K562 (cell line): ENCODE measurements around the gene RPS10. TPM values are rescaled to one million over a fixed set of nuclear protein-coding genes. Genes with fewer than 3 reads are reported as not detected.

Experiments
- GATAD2B ChIP-seq: fragments of 450-650 bp; IDR thresholded peaks from 2 replicates; pipeline ENCODE4 v1.6.1; 2017; ENCODE audit warnings: mild to moderate bottlenecking, borderline replicate concordance
- MIER1 ChIP-seq: fragments of 450-650 bp; IDR thresholded peaks from 2 replicates; pipeline ENCODE4 v1.6.1; 2016; ENCODE audit warnings: antibody characterized with exemption, mild to moderate bottlenecking, low read depth
- TFAM ChIP-seq: fragments of 250-450 bp; sonication (Bioruptor Pico); conservative IDR thresholded peaks from 2 replicates; pipeline ENCODE4 v1.5.0; 2021; ENCODE audit warnings: mild to moderate bottlenecking, moderate library complexity
- UBTF ChIP-seq, 2 experiments: IDR thresholded peaks; 2 replicates each; pipeline ENCODE4 v1.6.1; 2012; ENCODE audit warnings: improper control_type of control experiment in 2 of 2, low read depth in 2 of 2, low read length in 2 of 2, borderline replicate concordance in 1 of 2
- ZNF655 ChIP-seq: fragments of 250-450 bp; sonication (Bioruptor Pico); IDR thresholded peaks from 2 replicates; pipeline ENCODE4 v1.5.0; 2021
- ZNF696 ChIP-seq: fragments of 250-450 bp; sonication (Bioruptor Pico); conservative IDR thresholded peaks from 2 replicates; pipeline ENCODE4 v1.4.0; 2020; ENCODE audit warnings: mild to moderate bottlenecking, moderate library complexity
- polyA plus RNA-seq, 8 experiments: library from polyadenylated mRNA; depleted of rRNA in 4 of 8; stranded (reverse) in 5 of 8; unstranded in 3 of 8; fragments of >200 nt; fragmentation: Nextera tagmentation in 2 of 8; fragmentation: Illumina TruSeq in 1 of 8; extraction: Ambion mirVana in 2 of 8; extraction: Trizol in 1 of 8; gene quantifications; 2 replicates each; pipeline versions ENCODE4 v1.2.1 to v1.2.3, GENCODE V29; 2011 to 2014; ENCODE audit warnings: inconsistent platforms in 1 of 8, missing spikeins in 1 of 8
- total RNA-seq, 7 experiments: library from RNA; depleted of rRNA in 6 of 7; stranded (reverse); fragments of >200 nt in 6 of 7; fragmentation: Illumina TruSeq in 2 of 7; extraction: Trizol in 2 of 7; gene quantifications; 2 replicates each; pipeline versions ENCODE4 v1.2.1 to v1.2.3, GENCODE V29; 2011 to 2021; ENCODE audit warnings: low replicate concordance in 1 of 7
- TF ChIP-seq, protein P1 (sequence below), 2 experiments: fragments of 450-650 bp; IDR thresholded peaks; 2 replicates each; pipeline ENCODE4 v1.6.1; 2016; ENCODE audit warnings: mild to moderate bottlenecking in 2 of 2, borderline replicate concordance in 1 of 2, low read depth in 1 of 2, moderate library complexity in 1 of 2
- TF ChIP-seq, protein P2 (sequence below): fragments of 250-450 bp; sonication (Bioruptor Pico); IDR thresholded peaks from 2 replicates; pipeline ENCODE4 v1.8.0; 2021; ENCODE audit warnings: mild to moderate bottlenecking, moderate library complexity
- TF ChIP-seq, protein P3 (sequence below): sonication (generic); formaldehyde crosslinking; IDR thresholded peaks from 2 replicates; pipeline ENCODE4 v1.8.1; 2022; ENCODE audit warnings: missing genetic modification reagents
- TF ChIP-seq, protein P4 (sequence below): fragments of 250-450 bp; sonication (Bioruptor Pico); IDR thresholded peaks from 2 replicates; pipeline ENCODE4 v1.8.0; 2022; ENCODE audit warnings: inconsistent platforms, mild to moderate bottlenecking, moderate library complexity, borderline replicate concordance

The RPS10 gene
- total and polyA plus RNA-seq, 9 of the 15 experiments (the other 6 are each of a cell fraction or from before 2014, with no cell fraction given), result 2,680 to 5,251 (median 3,876) TPM

DNA sequence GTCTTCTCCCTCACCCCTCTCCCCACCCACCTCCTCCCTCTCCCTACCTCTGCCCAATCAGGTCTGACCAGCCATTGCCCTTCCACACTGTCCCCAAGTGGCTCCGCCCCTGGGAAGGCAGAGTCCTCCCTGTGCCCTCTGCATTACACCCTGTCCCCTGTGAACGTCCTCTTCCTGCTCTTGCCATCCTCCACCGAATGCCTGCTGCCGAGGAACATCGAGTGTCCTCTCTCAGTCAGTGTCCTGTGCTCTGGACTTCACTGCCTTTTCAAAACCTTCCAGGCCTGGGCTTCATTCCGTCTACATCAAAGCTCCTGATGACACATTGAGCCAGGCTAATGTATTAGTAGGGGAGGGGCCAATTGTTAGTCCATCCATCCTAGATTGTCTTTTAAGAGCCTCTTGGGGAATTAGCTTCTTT is 36.7 kb upstream of the RPS10 start (continued):
- TF ChIP-seq, protein P1, sequence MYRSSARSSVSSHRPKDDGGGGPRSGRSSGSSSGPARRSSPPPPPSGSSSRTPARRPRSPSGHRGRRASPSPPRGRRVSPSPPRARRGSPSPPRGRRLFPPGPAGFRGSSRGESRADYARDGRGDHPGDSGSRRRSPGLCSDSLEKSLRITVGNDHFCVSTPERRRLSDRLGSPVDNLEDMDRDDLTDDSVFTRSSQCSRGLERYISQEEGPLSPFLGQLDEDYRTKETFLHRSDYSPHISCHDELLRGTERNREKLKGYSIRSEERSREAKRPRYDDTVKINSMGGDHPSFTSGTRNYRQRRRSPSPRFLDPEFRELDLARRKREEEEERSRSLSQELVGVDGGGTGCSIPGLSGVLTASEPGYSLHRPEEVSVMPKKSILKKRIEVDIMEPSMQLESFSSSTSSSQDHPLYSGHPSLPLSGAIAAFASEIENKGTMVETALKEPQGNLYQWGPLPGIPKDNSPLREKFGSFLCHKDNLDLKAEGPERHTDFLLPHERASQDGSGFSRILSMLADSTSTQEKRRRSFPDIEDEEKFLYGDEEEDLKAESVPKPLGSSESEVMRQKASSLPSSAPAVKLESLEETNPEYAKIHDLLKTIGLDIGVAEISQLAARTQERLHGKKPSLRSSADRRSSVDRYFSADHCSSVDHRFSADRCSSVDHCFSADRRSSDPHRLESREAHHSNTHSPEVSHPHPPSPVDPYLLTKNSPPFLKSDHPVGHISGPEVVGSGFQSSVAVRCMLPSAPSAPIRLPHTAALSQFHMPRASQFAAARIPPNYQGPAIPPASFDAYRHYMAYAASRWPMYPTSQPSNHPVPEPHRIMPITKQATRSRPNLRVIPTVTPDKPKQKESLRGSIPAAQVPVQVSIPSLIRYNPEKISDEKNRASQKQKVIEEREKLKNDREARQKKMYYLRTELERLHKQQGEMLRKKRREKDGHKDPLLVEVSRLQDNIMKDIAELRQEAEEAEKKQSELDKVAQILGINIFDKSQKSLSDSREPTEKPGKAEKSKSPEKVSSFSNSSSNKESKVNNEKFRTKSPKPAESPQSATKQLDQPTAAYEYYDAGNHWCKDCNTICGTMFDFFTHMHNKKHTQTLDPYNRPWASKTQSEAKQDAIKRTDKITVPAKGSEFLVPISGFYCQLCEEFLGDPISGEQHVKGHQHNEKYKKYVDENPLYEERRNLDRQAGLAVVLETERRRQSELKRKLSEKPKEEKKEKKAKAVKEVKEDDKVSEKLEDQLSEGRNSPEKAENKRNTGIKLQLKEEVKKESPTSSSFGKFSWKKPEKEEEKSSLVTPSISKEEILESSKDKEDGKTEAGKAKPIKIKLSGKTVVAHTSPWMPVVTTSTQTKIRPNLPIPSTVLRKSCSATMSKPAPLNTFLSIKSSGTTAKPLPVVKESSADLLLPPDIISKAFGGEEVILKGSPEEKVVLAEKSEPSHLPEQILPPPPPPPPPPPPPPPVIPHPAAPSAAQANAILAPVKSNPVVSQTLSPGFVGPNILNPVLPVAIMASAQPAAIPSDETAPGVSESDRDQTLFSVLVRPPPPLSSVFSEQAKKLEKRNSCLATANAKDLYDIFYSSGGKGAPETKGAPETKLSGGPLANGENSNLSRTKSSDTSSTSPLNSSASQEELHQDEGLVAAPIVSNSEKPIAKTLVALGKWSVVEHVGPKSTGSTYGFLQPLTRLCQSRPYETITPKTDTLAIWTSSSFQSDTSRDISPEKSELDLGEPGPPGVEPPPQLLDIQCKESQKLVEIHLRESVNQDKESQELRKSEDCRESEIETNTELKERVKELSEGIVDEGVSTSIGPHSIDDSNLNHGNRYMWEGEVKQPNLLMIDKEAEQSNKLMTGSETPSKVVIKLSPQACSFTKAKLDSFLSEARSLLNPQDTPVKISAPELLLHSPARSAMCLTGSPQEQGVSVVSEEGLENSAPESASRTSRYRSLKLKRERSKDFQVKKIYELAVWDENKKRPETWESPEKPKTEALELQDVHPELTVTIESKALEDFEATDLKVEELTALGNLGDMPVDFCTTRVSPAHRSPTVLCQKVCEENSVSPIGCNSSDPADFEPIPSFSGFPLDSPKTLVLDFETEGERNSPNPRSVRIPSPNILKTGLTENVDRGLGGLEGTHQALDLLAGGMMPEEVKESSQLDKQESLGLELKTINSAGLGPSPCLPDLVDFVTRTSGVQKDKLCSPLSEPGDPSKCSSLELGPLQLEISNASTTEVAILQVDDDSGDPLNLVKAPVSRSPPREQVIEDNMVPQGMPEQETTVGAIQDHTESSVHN (IDR thresholded peaks at IDR 0.05; ENCODE audit: borderline replicate concordance in 1 of 2, low read depth in 1 of 2), result no peak
- TF ChIP-seq, protein P2, sequence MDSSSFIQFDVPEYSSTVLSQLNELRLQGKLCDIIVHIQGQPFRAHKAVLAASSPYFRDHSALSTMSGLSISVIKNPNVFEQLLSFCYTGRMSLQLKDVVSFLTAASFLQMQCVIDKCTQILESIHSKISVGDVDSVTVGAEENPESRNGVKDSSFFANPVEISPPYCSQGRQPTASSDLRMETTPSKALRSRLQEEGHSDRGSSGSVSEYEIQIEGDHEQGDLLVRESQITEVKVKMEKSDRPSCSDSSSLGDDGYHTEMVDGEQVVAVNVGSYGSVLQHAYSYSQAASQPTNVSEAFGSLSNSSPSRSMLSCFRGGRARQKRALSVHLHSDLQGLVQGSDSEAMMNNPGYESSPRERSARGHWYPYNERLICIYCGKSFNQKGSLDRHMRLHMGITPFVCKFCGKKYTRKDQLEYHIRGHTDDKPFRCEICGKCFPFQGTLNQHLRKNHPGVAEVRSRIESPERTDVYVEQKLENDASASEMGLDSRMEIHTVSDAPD (CRISPR knock-in tag), result no peak
- TF ChIP-seq ZNF696 (CRISPR knock-in tag) (no peak), UBTF (IDR thresholded peaks at IDR 0.05; ENCODE audit: borderline replicate concordance in 1 of 2, low read depth in 2 of 2, low read length in 2 of 2) (no peak), TFAM (no peak), GATAD2B (no peak), ZNF655 (no peak), MIER1 (no peak)
- TF ChIP-seq, protein P3, sequence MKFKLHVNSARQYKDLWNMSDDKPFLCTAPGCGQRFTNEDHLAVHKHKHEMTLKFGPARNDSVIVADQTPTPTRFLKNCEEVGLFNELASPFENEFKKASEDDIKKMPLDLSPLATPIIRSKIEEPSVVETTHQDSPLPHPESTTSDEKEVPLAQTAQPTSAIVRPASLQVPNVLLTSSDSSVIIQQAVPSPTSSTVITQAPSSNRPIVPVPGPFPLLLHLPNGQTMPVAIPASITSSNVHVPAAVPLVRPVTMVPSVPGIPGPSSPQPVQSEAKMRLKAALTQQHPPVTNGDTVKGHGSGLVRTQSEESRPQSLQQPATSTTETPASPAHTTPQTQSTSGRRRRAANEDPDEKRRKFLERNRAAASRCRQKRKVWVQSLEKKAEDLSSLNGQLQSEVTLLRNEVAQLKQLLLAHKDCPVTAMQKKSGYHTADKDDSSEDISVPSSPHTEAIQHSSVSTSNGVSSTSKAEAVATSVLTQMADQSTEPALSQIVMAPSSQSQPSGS (CRISPR knock-in tag), result no peak
- TF ChIP-seq, protein P4, sequence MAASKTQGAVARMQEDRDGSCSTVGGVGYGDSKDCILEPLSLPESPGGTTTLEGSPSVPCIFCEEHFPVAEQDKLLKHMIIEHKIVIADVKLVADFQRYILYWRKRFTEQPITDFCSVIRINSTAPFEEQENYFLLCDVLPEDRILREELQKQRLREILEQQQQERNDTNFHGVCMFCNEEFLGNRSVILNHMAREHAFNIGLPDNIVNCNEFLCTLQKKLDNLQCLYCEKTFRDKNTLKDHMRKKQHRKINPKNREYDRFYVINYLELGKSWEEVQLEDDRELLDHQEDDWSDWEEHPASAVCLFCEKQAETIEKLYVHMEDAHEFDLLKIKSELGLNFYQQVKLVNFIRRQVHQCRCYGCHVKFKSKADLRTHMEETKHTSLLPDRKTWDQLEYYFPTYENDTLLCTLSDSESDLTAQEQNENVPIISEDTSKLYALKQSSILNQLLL (CRISPR knock-in tag), result no peak
